PC-9 (cell line): ENCODE measurements around the gene CXCR3.

Source experiments
- EZH2 ChIP-seq: fragments of 200-600 bp; sonication (generic); IDR thresholded peaks from 2 replicates; pipeline ENCODE4 v1.8.0; 2017; ENCODE audit warnings: antibody characterized with exemption, low read depth
- TF ChIP-seq, protein P1 (sequence below): fragments of 200-600 bp; sonication (generic); conservative IDR thresholded peaks from 2 replicates; pipeline ENCODE4 v1.6.1; 2017; ENCODE audit warnings: mixed run types, antibody characterized with exemption, mild to moderate bottlenecking, moderate library complexity

DNA sequence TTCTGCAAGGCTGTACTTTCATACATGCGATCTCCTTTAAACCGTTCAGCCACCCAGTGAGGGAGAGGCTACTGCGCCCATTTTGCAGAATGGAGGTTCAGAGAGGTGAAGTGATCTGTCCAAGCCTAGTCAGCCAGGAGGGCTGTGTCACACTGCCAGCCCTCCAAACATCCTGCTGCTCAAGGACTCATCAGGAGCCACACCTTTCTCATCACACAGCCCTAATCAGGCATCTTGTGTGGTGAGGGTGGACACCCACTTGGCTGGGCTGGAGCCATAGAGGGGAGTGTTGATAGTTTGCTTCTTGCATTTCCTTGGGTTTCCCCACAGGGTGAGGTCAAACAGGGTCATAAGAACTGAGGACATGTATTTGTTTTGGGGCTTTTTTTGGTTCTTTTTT, 5.4 kb upstream of the CXCR3 start:
- TF ChIP-seq, protein P1, sequence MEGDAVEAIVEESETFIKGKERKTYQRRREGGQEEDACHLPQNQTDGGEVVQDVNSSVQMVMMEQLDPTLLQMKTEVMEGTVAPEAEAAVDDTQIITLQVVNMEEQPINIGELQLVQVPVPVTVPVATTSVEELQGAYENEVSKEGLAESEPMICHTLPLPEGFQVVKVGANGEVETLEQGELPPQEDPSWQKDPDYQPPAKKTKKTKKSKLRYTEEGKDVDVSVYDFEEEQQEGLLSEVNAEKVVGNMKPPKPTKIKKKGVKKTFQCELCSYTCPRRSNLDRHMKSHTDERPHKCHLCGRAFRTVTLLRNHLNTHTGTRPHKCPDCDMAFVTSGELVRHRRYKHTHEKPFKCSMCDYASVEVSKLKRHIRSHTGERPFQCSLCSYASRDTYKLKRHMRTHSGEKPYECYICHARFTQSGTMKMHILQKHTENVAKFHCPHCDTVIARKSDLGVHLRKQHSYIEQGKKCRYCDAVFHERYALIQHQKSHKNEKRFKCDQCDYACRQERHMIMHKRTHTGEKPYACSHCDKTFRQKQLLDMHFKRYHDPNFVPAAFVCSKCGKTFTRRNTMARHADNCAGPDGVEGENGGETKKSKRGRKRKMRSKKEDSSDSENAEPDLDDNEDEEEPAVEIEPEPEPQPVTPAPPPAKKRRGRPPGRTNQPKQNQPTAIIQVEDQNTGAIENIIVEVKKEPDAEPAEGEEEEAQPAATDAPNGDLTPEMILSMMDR: no peak
- TF ChIP-seq EZH2: no peak
